Left renal pelvis (tissue), 4 donors: ENCODE results near the gene WDFY2. TPM values are rescaled to one million over a fixed set of nuclear protein-coding genes. Genes with fewer than 3 reads are reported as not detected.

Experiments
- DNase-seq, 4 donors: peaks; one replicate each; pipeline ENCODE4 v3.0.0-alpha.2; 2013; ENCODE audit warnings: low read depth in 4 of 4, low spot score in 3 of 4
- polyA plus RNA-seq, 4 donors: library from polyadenylated mRNA; unstranded; fragments of 120-200 nt; gene quantifications; one replicate each; pipeline ENCODE4 v1.2.1, GENCODE V29; 2013; ENCODE audit not compliant: insufficient read length in 4 of 4

Gene WDFY2
- polyA plus RNA-seq, 4 donors = 12.2 to 18.1 (median 12.8) TPM

GRCh38 chr13:51806566-51806965, 222.3 kb downstream of the WDFY2 start:
- DNase-seq = no peak

DNA sequence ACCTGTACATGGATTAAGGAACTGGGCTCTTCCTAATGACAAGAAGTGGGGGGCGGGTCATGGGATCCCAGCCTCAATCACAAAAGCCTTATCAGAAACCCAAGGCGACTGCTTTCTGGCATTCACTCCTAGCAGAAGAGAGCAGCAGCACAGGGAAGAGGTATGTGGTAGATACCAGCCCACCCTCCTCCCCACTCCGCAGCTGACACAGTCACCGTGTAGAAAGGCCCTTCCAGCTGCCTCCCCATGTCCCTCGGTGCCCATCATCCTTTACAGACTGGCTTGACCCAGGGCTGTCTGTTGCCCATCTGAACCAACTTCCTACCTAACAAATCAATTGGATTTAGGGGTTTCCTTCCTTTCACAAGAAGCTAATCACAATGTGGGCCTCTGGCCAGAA, 222.8 kb downstream of the WDFY2 start:
- no peak for DNase-seq

- no peak for DNase-seq
These were observed 224.5 kb downstream of the WDFY2 start for GRCh38 chr13:51808811-51809210.

DNA sequence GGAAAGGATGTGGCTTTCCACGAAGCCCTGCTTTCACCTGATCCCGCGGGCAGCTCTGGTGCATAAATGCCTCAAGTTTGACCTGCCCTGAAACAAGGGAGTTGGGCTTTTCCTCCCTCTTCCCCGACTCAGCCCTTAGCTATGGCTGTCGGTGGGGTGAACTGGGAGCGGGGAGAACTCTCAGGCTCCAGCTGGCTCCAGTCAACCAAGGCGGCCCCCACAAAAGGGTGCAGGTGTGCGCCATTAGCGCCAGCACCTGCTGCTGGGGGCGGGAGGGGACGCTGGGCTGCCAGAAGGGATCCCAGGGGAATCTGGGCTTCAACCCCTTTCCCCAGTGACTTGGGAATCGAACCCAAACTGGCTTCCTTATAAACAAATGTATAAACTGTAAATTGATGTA, 226.8 kb downstream of the WDFY2 start:
- no peak for DNase-seq

DNA sequence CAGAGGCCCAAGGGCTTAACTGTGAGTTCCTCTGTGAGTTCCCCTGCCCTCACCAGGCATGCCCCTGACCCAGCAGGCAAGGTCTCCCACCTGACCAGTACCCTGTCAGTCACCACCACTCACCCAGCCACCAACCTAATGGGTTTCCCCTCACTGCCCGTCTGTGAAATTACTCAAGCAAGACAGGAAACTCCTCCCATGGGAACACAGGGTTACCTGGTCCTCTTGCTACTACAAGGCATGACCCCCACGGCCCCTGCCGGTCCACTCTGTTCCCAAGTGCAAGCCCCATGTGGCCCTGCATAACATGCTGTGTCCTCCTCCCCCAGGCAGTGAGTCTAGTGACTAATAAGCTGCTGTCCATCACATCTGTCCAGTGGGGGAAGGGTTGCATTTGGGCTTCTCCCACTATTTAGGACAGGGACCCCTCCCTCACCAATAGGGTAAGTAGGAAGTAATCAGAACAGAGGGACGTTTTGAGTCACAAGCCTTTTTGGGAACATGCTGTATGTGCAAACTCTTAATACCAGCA, 227.7 kb downstream of the WDFY2 start:
- no peak for DNase-seq

- no peak for DNase-seq
These were observed 229.8 kb downstream of the WDFY2 start for GRCh38 chr13:51814071-51814470.

DNA sequence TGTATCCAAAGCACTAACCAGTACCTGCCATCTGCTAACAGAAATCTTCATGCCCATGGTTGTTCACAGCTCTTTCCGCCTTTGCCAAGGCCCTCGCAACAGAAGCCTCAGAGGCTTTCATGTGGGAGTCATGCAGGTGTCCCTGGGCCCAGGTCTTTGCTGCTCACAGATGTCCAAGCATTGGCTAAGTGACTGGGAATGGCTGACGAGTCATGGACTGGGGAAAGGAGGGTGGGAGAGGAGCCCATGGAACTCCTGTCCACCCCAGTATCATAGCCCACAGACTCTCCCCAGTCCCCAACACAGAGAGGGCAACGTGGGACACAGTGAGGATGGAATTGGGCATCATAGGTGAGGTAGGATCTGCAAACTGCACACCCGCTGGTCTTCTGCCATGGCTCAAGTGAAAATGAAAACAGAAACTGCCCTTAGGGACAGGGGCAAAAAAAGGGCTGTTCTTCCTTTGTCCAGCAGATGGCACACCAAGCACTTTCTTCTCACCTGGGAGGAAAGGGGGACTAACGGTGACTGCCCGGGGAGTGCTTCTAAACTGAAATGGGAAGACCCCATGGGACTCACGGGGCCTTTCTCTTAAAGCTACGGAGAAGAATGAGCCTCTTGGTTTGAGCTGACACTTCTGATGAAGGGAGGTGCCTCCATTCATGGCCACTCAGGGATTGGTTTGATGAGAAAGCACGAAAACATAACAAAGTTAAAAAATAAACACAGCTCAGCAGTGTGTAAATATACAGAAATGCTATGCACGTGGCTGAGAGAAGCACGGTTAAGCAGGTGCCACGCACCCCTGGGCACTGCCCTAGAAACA, 230.8 kb downstream of the WDFY2 start:
- DNase-seq = no peak

- DNase-seq = no peak
These were observed 231.6 kb downstream of the WDFY2 start for GRCh38 chr13:51815848-51816247.

DNA sequence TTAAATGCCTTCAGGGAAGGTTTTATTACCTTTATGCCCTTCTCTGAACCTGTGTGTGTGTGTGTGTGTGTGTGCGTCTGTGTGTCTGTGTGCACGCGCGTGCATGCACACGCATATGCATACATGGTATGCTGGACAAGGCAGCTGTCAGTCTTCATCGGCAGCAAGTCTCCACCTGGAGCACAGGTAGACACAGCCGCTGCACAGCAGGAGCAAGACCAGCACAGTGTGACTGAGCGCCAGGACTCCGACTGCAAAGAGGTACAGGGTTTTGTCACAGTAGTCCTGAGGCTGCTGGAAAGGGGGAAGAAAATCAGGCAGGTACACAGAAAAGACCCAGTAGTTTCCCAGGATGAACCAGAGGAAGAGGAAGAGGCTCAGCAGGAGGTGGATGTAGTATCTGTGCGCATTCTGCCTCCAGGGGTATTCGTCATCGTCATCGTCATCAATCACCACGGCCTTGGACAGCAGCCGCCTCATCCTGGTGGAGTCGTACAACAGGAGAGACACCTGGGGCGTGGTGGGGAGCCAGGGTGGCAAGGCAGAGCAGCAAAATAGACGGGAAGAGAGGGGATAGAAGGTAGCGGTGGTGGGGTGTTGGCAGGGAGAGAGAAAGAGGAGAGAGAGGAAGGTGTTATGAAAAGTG, 232.5 kb downstream of the WDFY2 start:
- no peak for DNase-seq

Other genes starting within 250 kb of the WDFY2 start
- under 1 TPM in 3 of 4 donors, not detected in 1; 0.17 to 0.79 (median 0.53) TPM for gene SERPINE3, start 244.8 kb upstream of the WDFY2 start, polyA plus RNA-seq
- 10 to 100 TPM; 31.7 to 41.1 (median 36.0) TPM for gene INTS6, start 131.4 kb upstream of the WDFY2 start, polyA plus RNA-seq
- 10 to 100 TPM; 15.4 to 23.1 (median 20.2) TPM for gene DHRS12, start 219.7 kb downstream of the WDFY2 start, polyA plus RNA-seq